GM12801 (cell line): ENCODE data around the gene NKIRAS2.

Experiments
- TF ChIP-seq, protein P1 (sequence below): IDR thresholded peaks from one replicate; pipeline ENCODE4 v1.5.1; 2011; ENCODE audit warnings: control low read depth; ENCODE audit not compliant: insufficient read length; ENCODE audit errors: extremely low read depth

NKIRAS2 gene

DNA sequence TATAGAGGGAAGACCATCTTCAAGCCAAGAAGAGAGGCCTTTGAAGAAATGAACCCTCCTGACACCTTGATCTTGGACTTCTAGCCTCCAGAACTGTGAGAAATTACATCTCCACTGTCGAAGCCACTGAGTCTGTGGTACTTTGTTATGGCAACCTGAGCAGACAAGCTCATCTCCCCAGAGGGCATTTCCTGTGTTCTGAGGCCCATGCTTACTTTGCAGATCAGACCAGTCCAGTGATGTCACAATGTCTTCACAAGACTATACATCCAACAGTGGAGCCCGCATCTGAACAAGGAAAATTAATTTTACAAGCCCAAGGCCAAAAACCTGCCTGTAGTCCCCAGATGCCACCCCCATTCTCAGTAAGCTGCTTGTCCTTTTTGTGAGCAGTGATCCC, 45.3 kb downstream of the NKIRAS2 start:
- TF ChIP-seq, protein P1, sequence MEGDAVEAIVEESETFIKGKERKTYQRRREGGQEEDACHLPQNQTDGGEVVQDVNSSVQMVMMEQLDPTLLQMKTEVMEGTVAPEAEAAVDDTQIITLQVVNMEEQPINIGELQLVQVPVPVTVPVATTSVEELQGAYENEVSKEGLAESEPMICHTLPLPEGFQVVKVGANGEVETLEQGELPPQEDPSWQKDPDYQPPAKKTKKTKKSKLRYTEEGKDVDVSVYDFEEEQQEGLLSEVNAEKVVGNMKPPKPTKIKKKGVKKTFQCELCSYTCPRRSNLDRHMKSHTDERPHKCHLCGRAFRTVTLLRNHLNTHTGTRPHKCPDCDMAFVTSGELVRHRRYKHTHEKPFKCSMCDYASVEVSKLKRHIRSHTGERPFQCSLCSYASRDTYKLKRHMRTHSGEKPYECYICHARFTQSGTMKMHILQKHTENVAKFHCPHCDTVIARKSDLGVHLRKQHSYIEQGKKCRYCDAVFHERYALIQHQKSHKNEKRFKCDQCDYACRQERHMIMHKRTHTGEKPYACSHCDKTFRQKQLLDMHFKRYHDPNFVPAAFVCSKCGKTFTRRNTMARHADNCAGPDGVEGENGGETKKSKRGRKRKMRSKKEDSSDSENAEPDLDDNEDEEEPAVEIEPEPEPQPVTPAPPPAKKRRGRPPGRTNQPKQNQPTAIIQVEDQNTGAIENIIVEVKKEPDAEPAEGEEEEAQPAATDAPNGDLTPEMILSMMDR: no peak

DNA sequence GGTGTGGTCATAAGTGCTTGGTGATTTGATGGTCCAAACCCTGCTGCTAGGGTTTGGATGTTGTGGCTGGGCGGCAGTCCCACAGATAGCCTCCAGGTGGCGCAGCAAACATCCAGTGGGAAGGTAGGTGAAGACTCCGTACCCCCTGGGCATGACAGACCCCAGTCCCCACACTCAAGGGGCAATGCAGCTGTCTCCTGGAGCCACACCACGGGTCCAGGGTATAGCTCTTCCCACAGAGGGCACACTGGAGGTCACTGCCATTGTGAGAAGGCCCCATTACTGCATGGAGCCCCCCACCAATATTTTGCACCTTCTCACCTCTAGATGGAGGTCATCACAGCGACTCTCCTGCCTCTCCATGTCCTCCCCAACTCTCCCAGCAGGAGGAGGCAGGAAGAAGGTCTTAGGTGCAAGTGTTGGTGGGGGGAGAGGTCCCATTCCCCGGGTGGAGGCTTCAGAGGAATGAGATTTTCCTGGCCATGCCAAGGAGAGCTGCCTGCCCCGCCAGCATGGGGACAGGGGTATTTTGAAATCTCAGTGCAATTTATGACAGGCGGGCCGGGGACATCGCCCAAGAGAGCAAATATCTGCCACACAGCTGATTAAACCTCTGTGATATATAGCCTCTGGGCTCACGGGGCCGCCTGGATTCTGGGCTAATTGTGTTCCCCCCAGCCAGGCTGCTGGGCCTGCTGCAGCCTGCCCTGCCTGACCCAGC, 47.6 kb downstream of the NKIRAS2 start:
- TF ChIP-seq, protein P1: no peak

DNA sequence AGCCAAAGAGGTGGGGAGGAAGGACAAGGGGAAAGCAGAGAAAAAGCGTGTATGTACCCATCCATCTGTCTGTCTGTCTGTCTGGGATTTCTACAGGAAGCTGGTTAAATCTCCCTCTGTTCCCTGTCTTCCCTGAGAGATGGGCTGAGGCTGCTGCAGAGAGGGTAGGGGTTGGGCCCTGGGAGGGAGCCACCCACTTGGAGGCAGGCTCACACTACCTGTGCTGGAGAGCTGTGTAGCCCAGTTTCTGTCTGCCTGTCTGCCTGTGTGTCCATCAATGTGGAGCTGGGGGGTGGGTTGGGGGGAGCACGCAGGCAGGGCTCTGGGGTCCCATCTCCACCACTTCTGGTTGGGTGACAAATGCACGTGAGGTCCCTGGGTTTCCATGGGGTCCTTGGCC, 49.1 kb downstream of the NKIRAS2 start:
- TF ChIP-seq, protein P1: no peak

DNA sequence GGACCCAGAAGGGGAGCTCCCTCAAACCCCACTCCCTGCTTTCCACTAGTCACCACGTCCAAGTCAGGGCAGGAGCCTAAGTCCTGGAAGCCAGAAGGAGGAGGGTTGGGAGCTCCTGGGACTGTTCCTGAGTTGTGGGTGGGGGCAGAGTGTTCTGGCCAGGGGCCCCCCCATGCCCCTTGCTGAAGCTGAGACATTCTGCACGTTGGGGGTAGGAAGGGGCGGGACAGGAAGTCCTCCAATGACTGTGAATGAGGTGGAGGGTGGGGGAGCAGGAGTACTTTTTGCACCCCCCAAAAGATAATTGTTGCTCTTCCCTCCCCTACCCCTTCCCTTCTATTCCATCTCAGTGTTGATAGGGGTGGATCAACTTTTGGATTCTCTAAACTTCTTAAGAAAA, 51.9 kb downstream of the NKIRAS2 start:
- TF ChIP-seq, protein P1: no peak

DNA sequence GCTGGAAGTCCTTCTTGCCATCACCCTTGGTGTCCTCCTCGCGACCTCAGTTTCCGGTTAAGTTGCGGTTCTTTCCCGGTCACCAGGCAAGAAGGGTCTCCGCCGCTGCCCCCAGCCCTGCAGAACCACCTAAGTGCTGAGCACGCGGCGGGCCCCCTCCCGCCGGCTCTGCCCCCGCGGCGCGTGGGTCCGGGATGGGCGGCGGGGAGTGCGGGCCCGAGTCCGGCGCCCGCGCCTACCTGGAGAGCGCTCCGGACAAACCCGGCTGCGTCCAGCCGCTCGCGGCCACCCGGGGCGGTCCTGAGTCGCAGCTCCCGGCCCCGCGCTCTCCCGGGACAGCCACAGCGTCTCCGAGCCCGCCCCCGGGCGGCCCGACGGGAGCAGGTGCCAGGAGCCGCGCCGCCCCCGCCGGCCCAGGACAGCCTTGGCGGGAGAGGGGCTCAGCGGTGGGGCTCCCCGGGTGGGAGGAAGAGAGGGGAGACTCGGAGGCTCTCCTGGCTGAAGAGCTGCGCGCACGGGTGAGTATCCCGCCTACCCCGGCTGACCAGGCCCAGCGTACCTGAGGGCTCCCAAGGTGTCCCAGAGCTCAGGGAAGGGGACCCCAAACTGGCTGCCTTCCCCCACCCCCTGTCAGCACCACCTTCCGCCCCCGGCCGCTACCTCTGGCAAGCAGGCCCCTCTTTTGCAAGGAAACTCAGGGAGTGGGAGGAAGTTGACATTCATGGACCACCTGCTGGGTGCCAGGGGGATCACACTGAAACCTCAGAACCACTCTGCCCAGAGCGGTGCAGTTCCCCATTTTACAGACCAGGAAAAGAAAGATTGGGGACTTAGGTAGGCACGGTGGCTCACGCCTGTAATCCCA, 52.7 kb downstream of the NKIRAS2 start:
- TF ChIP-seq, protein P1: no peak
